Liver (tissue), 9 donors: ENCODE results near the gene JAK1. TPM values are rescaled to one million over a fixed set of nuclear protein-coding genes. Genes with fewer than 3 reads are reported as not detected.

Source experiments
- DNase-seq: peaks from one replicate; pipeline ENCODE4 v3.0.0-alpha.2; 2017; ENCODE audit warnings: low spot score
- H3K27ac ChIP-seq, 2 donors: one replicate each; pipeline ENCODE4 v1.7.0; 2013; ENCODE audit warnings: inconsistent platforms in 2 of 2, low read length in 2 of 2, control low read depth in 1 of 2, low read depth in 1 of 2, mild to moderate bottlenecking in 1 of 2
- H3K27me3 ChIP-seq, 4 donors: one replicate each; pipeline versions ENCODE4 v1.6.1 to v1.7.0; 2013; ENCODE audit warnings: low read length in 3 of 4, inconsistent platforms in 1 of 4, mild to moderate bottlenecking in 1 of 4, moderate library complexity in 1 of 4; ENCODE audit not compliant: control insufficient read depth in 4 of 4, insufficient read depth in 4 of 4
- H3K36me3 ChIP-seq, 4 donors: one replicate each; pipeline versions ENCODE4 v1.6.1 to v1.7.0; 2013; ENCODE audit warnings: low read length in 3 of 4, mild to moderate bottlenecking in 3 of 4, low read depth in 1 of 4, moderate library complexity in 1 of 4; ENCODE audit not compliant: control insufficient read depth in 4 of 4, insufficient read depth in 3 of 4
- H3K4me1 ChIP-seq, 4 donors: one replicate each; pipeline versions ENCODE4 v1.6.1 to v1.7.0; 2013; ENCODE audit warnings: low read length in 3 of 4, mild to moderate bottlenecking in 3 of 4, moderate library complexity in 1 of 4; ENCODE audit not compliant: control insufficient read depth in 4 of 4, insufficient read depth in 4 of 4
- H3K4me3 ChIP-seq, 3 donors: one replicate each; pipeline versions ENCODE4 v1.6.1 to v1.7.0; 2013; ENCODE audit warnings: low read length in 3 of 3, control low read depth in 1 of 3, low read depth in 1 of 3, mild to moderate bottlenecking in 1 of 3
- H3K9ac ChIP-seq, 2 donors: one replicate each; pipeline ENCODE4 v1.7.0; 2013; ENCODE audit warnings: low read length in 2 of 2, mild to moderate bottlenecking in 2 of 2, moderate library complexity in 2 of 2, control low read depth in 1 of 2, low read depth in 1 of 2
- H3K9me3 ChIP-seq, 4 donors: one replicate each; pipeline versions ENCODE4 v1.6.1 to v1.7.0; 2013; ENCODE audit warnings: low read length in 3 of 4; ENCODE audit not compliant: control insufficient read depth in 4 of 4
- ATF3 ChIP-seq: IDR thresholded peaks from 2 replicates; pipeline ENCODE4 v1.6.1; 2016; ENCODE audit warnings: antibody characterized with exemption
- CTCF ChIP-seq: fragments of 150-350 bp; IDR thresholded peaks from 2 replicates; pipeline ENCODE4 v1.5.1; 2017; ENCODE audit warnings: improper control_type of control experiment, low read depth, low read length; ENCODE audit not compliant: missing input control
- EGR1 ChIP-seq, 2 donors: IDR thresholded peaks; 2 replicates each; pipeline ENCODE4 v1.6.1; 2016 to 2018; ENCODE audit warnings: antibody characterized with exemption in 2 of 2, low read depth in 2 of 2
- FOXA1 ChIP-seq: IDR thresholded peaks from 2 replicates; pipeline ENCODE4 v1.6.1; 2016; ENCODE audit warnings: antibody characterized with exemption
- FOXA2 ChIP-seq: IDR thresholded peaks from 2 replicates; pipeline ENCODE4 v1.6.1; 2016; ENCODE audit warnings: antibody characterized with exemption
- GABPA ChIP-seq, 2 donors: IDR thresholded peaks in 1 of 2; conservative IDR thresholded peaks in 1 of 2; 2 replicates each; pipeline ENCODE4 v1.6.1; 2016; ENCODE audit warnings: antibody characterized with exemption in 2 of 2, mild to moderate bottlenecking in 1 of 2, moderate library complexity in 1 of 2
- HNF4A ChIP-seq, 2 donors: conservative IDR thresholded peaks; 2 replicates each; pipeline ENCODE4 v1.6.1; 2016; ENCODE audit warnings: antibody characterized with exemption in 2 of 2, mild to moderate bottlenecking in 2 of 2
- HNF4G ChIP-seq: IDR thresholded peaks from 2 replicates; pipeline ENCODE4 v1.6.1; 2016; ENCODE audit warnings: antibody characterized with exemption
- JUND ChIP-seq, 2 donors: IDR thresholded peaks; 2 replicates each; pipeline ENCODE4 v1.6.1; 2016; ENCODE audit warnings: antibody characterized with exemption in 2 of 2
- MAX ChIP-seq: IDR thresholded peaks from 2 replicates; pipeline ENCODE4 v1.6.1; 2016; ENCODE audit warnings: antibody characterized with exemption
- NR2F2 ChIP-seq: IDR thresholded peaks from 2 replicates; pipeline ENCODE4 v1.6.1; 2016; ENCODE audit warnings: antibody characterized with exemption
- RAD21 ChIP-seq, 2 donors: IDR thresholded peaks; 2 replicates each; pipeline ENCODE4 v1.6.1; 2016; ENCODE audit warnings: antibody characterized with exemption in 2 of 2, mild to moderate bottlenecking in 2 of 2
- REST ChIP-seq: IDR thresholded peaks from 2 replicates; pipeline ENCODE4 v1.6.1; 2016; ENCODE audit warnings: antibody characterized with exemption, mild to moderate bottlenecking
- RXRA ChIP-seq, 2 donors: IDR thresholded peaks; 2 replicates each; pipeline ENCODE4 v1.6.1; 2017 to 2018; ENCODE audit warnings: antibody characterized with exemption in 2 of 2, mild to moderate bottlenecking in 1 of 2
- SP1 ChIP-seq: IDR thresholded peaks from 2 replicates; pipeline ENCODE4 v1.6.1; 2018; ENCODE audit warnings: antibody characterized with exemption, mild to moderate bottlenecking
- TAF1 ChIP-seq: conservative IDR thresholded peaks from 2 replicates; pipeline ENCODE4 v1.6.1; 2016; ENCODE audit warnings: antibody characterized with exemption, mild to moderate bottlenecking
- YY1 ChIP-seq: IDR thresholded peaks from 2 replicates; pipeline ENCODE4 v1.6.1; 2016; ENCODE audit warnings: antibody characterized with exemption, mild to moderate bottlenecking
- ZBTB33 ChIP-seq: IDR thresholded peaks from 2 replicates; pipeline ENCODE4 v1.6.1; 2016; ENCODE audit warnings: antibody characterized with exemption
- WGBS: extraction: QIAGEN DNeasy Blood & Tissue Kit; methylation state at CpG from one replicate; pipeline ENCODE4 v1.1.7; 2013; 5-methylcytosine and 5-hydroxymethylcytosine counted together
- polyA plus RNA-seq, 2 donors: library from polyadenylated mRNA; stranded (reverse) in 1 of 2; unstranded in 1 of 2; fragments of 200-250 nt in 1 of 2; fragments of >200 nt in 1 of 2; fragmentation: Nextera tagmentation in 1 of 2; extraction: Ambion mirVana in 1 of 2; gene quantifications; one replicate each; pipeline versions ENCODE4 v1.2.1 to v1.2.3, GENCODE V29; 2013 to 2015
- total RNA-seq, 2 donors: library from RNA; depleted of rRNA; stranded (reverse); fragments of >200 nt; gene quantifications; one replicate each; pipeline ENCODE4 v1.2.3, GENCODE V29; 2014
- donor health status: healthy.
- donor health status: healthy.
- donor health status: healthy.
- donor health status: healthy.
- donor health status: healthy.

The JAK1 gene
- total and polyA plus RNA-seq, 4 donors: 24.1 to 68.6 (median 34.5) TPM

GRCh38 chr1:64940025-64940424, 26.3 kb downstream of the JAK1 start:
- Histone ChIP-seq H3K36me3 (no peaks in the 10 kb centered on the region), H3K27me3 (no peaks in the 10 kb centered on the region), H3K9me3 (no peaks in the 10 kb centered on the region), H3K9ac (no peak overlapping the region), H3K4me3 (no peak overlapping the region), H3K27ac (no peak overlapping the region), H3K4me1 (peaks cover 8 to 25% (median 10%) of the 10 kb centered on the region in 4 donors)
- TF ChIP-seq JUND (IDR thresholded peaks at IDR 0.05) (no peak), GABPA (IDR thresholded peaks at IDR 0.05 in 1 of 2, conservative IDR thresholded peaks at IDR 0.05 in 1 of 2) (no peak), YY1 (no peak), ZBTB33 (no peak), REST (no peak), FOXA2 (no peak), SP1 (no peak), RXRA (IDR thresholded peaks at IDR 0.05) (no peak), EGR1 (IDR thresholded peaks at IDR 0.05; ENCODE audit: low read depth in 2 of 2) (no peak), HNF4A (conservative IDR thresholded peaks at IDR 0.05) (no peak), NR2F2 (no peak), ATF3 (no peak), RAD21 (IDR thresholded peaks at IDR 0.05) (no peak), MAX (no peak), TAF1 (no peak), FOXA1 (no peak), CTCF (no peak), HNF4G (no peak)
- no peak for DNase-seq
- 84% methylated on average over 3 of the region's 3 CpGs for WGBS
